Stimulated activated CD8-positive, alpha-beta memory T cell treated with anti-CD3 and anti-CD28 coated beads, Interleukin-2, amount 100 ng/mL, for 48 hours (primary cell): ENCODE measurements around the gene TMEM184B.

Experiments
- DNase-seq, 2 donors: peaks; one replicate each; pipeline ENCODE4 v3.0.0-alpha.2; 2020; ENCODE audit warnings: low read depth in 2 of 2

TMEM184B gene

DNA sequence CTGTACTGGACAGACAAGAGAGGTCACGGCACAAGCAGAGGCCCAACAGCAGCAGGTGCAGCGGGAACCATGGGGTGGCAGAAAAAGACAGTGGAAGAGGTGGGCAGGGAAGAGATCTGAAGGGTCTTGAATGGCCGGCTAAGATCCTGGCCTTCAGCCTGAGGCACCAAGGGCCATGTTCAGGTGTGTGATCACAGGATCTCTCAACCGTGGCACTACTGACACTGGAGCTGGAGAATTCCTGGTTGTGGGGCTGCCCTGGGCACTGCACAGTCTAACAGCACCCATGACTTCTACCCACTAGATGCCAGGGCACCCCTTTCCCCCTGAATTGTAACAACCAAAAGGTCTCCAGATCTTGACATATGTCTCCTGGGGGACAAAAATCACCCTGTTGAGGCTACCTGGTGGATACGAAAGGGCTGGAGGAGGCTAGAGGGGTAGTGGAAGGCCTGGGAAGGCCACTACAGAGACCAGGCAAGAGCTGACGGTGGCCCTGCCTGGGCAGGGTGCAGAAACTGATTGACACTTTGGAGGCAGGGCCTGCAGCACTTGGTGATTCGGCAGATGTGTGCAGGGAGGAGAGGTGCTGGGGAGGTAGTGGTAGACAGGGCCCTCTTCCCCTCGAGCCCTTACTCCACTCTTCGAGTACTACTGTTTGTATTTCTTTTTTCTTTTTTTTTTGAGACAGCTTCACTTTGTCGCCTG lies 36.1 kb upstream of the TMEM184B start:
- DNase-seq, result no peak

DNA sequence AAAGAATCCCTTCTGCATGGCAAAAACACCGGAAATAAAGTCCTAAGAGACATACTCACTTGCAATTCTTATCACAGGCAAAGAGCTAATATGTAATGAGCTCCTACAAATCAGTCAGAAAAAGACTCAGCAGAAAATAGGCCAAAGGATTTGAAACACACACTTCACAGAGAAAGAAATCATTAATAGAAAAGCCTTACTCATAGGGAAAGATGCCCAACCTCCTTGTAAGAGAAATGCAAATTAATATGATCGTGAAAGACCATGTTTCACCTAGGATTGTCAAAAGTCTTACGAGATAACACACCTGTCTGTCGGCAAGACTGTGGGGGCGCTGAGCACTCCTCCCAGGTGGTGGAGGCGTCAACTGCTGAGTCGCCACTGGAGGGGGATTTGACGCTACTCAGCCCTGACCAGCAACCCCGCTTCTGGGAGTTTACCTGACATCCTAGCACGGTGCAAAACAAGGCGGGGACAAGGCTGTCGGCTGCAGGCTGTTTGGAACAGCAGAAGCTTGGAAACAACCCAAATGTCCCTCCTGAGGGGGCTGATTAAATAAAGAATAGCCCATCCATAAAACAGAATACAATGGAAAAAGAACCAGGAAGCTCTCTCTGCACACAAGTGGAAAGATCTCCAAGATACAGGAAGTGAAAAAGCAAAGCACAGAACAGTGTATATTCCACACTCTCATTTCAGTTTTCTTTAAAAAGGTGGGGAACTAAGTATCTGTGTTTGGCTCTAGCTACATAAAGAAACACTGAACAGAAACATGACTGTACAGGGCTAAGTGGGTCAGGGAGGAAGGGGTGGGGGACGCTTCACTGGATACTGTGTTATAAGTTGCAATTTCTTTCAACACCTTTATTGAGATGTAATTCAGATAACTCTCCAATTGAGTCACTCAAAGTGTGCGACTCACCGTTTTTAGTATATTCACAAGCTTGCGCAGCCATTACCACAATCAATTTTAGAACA lies 33.0 kb upstream of the TMEM184B start:
- peak in 1 of 2 donors; percentile 19 for DNase-seq

GRCh38 chr22:38304526-38304925 lies 31.7 kb upstream of the TMEM184B start:
- DNase-seq, result no peak

DNA sequence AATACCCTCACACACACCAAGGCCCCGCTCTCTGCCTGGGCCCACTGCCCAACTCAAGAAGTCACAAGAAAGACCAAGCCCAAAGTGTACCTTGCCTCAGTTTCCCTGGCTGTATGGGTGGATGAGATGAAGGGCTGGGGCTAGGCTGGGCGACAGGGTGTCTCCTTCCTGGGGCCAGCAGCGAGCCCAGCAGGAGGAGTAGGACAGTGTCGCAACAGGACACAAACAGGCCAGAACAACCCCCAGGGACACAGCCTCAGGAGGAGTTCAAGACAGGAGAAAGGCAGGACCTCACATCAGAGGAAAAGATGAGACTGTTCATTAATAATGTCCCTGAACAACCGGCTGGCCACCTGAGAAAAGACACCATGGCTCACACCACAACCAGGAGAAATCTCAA lies 31.2 kb upstream of the TMEM184B start:
- DNase-seq, result no peak

DNA sequence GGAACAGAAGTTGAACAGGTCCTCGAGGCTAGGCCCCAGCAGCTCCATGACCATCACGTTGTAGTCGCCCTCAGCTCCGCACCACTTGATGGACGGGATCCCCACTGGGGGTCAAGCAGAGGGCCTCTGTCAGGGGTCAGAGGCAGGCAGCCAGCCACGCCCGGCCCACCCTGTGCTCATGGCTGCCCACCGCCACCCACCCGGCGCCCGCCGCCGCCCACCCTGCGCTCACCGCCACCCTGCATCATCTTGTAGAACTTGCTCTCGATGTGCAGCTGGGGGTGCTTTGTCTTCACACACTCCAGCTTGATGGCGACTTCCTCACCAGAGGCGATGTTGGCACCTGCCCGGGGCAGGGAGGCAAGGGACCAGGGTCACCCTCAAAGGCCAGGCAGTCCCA lies 30.1 kb upstream of the TMEM184B start:
- DNase-seq, result no peak

- no peak for DNase-seq
Observed at GRCh38 chr22:38300946-38301345, 28.1 kb upstream of the TMEM184B start.

DNA sequence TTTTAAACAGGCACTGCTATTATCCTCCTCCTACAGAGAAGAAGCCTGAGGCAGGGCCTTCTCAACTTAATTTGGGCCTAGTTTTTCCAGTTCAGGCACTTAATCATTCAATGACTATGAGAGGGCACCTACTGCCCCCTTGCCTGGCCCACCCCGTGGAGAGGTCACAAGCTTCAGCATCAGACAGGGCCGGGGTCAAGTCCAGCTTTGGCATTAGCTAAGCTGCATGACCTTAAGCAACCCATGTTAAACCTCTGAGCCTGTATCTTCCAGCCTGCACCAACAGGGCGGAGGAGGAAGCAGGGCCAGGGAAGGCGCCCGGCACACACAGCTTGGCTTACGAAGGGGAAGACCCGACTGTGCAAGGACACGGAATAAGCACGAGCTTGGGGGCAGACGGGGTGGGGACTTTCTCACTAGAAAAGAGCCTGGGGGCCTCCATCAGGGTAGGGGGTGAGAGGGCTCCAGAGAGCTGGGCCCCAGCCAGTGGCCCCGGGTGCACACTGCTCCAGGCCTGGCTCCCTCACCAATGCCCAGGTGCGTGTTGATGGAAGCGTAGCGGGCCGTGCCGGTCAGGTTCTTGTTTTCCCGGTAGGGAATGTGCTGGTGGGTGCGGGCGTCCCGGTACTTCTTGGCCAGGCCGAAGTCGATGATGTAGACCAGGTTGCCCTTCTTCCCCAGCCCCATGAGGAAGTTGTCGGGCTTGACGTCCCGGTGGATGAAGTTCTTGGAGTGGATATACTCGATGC lies 27.6 kb upstream of the TMEM184B start:
- DNase-seq, result no peak

GRCh38 chr22:38299770-38300102 lies 26.9 kb upstream of the TMEM184B start:
- no peak for DNase-seq

DNA sequence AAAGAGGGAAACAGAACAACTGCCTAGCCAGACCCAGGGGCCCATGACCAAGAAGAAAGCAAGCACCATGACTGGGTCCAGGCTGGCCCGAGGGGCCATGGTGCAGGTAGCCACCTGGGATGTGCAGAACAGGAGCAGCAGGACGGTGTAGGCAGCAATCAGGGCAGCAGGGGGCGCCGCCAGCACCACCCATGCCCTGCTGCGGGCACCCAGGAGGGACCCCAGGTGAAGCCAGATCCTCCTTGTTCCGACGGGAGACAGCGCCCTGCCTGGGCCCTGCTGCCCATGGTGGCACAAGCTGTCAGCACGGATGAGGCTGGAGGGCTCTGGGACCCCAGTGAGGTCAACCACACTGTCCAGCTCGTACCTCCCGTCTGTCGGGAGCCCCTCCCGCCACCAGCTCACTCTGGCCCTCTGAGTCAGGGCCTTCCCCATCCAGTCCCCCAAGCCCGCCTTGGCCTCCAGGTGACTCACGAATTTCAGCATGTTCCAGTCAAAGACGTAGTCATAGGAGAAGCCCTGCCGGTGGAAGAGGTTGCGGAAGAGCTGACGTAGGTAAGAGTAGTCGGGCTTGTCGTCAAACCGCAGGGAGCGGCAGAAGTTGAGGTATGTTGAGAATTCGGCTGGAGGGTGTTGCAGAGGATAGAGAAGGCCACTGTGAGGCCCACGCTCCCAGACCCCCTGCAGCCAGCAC lies 25.6 kb upstream of the TMEM184B start:
- DNase-seq, result peak in 1 of 2 donors; percentile 38

- DNase-seq, result no peak
Observed at GRCh38 chr22:38296372-38296771, 23.6 kb upstream of the TMEM184B start.

GRCh38 chr22:38295863-38296262 lies 23.1 kb upstream of the TMEM184B start:
- DNase-seq, result no peak

GRCh38 chr22:38295339-38295738 lies 22.5 kb upstream of the TMEM184B start:
- DNase-seq, result no peak

DNA sequence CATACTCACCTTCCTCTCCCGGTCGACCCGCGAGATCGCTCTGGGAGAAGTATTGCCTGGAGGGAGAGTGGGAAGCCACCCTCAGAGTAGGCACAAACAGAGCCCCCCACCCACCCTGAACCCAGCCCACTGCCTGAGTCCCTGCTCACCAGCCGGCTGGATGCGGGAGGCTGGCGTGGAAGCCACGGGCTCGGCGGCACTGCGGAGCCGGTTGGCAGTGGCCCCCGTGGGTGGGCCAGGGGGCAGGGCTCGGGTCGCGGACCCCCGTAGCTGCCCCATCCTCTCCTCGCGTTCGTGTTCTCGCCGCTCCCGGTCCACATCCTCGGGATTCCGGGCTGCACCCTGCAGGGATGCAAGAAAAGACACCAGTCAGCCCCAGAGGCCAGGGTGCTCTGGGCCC lies 21.4 kb upstream of the TMEM184B start:
- no peak for DNase-seq

DNA sequence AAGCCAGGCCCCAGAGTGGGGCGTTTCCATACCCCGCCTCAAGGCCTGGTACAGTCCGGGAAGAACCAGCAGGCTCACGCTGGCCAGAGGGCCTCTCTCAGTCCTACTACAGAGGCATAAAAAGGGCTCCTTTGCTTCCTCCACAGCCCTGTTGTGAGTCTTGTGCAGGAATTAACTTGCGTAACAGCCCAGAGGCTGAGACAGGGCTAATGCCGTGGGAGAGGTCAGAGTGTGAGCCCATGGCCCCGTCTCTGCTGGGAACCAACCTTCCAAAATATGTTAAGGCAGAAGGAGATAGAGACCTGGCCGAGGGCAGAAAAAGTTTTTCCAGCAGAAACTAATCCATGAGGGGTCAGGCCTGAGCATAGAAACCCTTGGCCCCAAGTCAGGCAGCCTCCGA lies 19.9 kb upstream of the TMEM184B start:
- DNase-seq, result no peak

DNA sequence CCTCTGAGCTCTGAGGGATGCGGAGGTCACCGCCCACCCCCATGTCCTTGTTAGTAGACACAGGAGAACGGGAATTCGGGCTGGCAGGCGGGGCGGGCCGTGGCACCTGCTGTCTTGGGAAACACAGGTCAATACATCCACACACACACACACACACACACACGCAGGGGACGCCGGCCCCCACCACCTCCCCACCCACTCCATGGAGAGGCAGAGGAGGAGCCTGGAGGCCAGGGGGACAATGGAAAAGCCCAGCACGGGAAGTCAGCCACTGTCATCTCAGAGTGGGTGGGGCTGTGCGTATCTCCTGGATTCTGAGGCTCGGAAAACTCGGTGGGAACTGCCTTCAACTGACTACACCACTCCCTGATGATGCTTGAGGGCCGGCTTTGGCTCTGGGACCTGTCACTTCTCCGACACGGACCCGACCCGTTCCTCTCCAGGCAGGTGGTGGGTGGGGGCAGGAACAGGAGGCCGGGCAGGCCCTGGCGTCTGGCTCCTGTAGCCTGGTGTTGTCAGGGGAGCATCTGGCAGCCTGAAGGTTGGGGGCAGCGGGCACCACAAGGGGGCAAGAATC lies 18.5 kb upstream of the TMEM184B start:
- no peak for DNase-seq

- no peak for DNase-seq
Observed at GRCh38 chr22:38290347-38290746, 17.5 kb upstream of the TMEM184B start.

DNA sequence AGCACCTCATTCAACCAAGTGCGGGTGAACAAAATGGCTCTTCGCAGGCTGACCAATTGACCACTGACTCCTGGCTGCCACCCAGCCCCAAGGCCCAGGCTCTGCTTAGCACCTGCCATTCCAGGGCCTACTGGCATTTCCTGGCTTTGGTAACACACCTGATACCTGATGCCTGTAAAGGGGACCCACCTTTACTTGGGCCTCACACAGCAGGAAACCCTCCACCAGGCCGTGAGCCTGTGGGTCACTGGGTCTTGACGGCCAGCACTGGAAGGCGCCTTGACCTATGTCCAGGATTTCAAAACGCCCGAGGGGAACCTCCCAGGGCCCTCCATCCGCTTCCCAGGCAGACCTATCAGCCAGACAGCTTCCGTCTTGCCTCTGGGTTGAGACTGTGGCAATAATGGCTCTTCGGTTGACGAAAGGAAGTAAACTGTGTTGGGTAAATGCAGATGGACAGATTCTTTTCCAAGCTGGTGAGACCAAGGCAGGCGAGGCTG lies 16.8 kb upstream of the TMEM184B start:
- no peak for DNase-seq

- DNase-seq, result no peak
Observed at GRCh38 chr22:38286915-38287669, 14.3 kb upstream of the TMEM184B start.

DNA sequence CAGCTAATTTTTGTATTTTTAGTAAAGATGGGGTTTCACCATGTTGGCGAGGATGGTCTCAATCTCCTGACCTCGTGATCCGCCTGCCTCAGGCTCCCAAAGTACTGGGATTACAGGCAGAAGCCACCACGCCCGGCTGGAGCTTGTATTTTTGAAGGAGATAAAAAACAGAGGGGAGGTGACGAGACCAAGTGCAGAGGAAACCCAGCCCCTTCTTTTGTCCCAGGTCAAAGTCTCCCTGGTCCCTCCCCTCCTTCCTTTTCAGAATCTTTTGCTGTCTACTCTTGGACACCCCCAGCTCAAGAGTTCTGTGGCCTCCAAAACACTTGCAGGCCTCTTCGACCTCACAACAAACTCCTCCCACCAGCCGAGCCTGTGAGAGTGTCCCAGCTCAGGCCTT lies 12.2 kb upstream of the TMEM184B start:
- no peak for DNase-seq

DNA sequence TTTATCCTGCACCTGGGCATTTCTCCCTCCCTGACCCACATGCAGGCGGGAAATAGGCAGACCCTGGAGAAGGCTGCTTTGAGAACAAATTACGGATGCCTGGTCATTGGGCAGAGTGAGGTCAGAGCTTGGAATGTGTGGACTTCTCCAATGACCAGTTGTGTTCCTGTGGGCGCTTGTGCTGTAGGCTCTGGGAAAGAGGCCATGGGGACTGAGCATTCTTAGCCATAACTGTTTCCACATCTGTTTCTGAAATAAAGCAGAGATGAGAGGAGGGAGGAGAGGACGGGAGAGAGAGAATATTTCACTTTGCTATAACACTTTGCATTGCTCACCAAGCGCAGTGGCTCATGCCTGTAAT lies 11.2 kb upstream of the TMEM184B start:
- no peak for DNase-seq

DNA sequence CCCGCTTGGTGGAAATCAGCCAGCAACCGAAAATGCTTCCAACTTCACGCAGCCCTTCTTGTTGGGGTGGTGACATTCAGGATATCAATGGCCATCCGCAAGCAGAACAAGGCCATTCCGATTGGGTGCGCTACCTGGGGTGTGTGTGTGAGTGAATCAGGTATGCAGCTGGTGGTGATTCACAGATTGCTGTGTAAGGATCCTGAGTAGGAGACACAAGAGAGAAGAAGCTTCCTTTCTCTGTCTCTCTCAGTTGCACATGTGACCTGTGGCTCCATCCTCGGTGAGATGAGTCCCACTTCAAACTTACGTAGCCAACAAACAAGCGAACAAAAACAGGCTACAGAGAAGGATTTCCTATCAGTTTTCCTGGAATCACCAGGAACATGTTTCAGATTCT lies 9.6 kb upstream of the TMEM184B start:
- no peak for DNase-seq
